PFSK-1 (cell line): ENCODE data around the gene FEM1B.

ENCODE experiments used
- FOXP2 ChIP-seq: optimal IDR thresholded peaks from 2 replicates; pipeline ENCODE3; 2011; ENCODE audit warnings: borderline replicate concordance, control low read depth, inconsistent platforms; ENCODE audit not compliant: insufficient read depth; ENCODE audit errors: extremely low read length, extremely low read depth
- POLR2AphosphoS5 ChIP-seq: IDR thresholded peaks from 2 replicates; pipeline ENCODE4 v1.6.1; 2012; ENCODE audit warnings: low read depth, mild to moderate bottlenecking, control low read depth, low read length, moderate library complexity
- REST ChIP-seq, 2 experiments: IDR thresholded peaks; 2 replicates each; pipeline versions ENCODE4 v1.6.1 to v1.8.0; 2011 to 2012; ENCODE audit warnings: low read depth in 2 of 2, low read length in 2 of 2, control low read depth in 1 of 2, inconsistent platforms in 1 of 2, mild to moderate bottlenecking in 1 of 2, moderate library complexity in 1 of 2; ENCODE audit not compliant: insufficient read depth in 1 of 2
- SIN3A ChIP-seq: IDR thresholded peaks from 2 replicates; pipeline ENCODE4 v1.6.1; 2012; ENCODE audit warnings: mild to moderate bottlenecking, low read length, moderate library complexity, borderline replicate concordance; ENCODE audit not compliant: insufficient read depth
- TAF1 ChIP-seq: IDR thresholded peaks from 2 replicates; pipeline ENCODE4 v1.6.1; 2012; ENCODE audit warnings: low read length, control low read depth, borderline replicate concordance; ENCODE audit not compliant: insufficient read depth

Gene FEM1B

GRCh38 chr15:68334661-68335124, 57.1 kb downstream of the FEM1B start:
- TF ChIP-seq POLR2AphosphoS5 (no peak), TAF1 (no peak), FOXP2 (no peak), REST (IDR thresholded peaks at IDR 0.05; ENCODE audit: insufficient read depth in 1 of 2, low read depth in 2 of 2, low read length in 2 of 2) (no peak), SIN3A (no peak)

DNA sequence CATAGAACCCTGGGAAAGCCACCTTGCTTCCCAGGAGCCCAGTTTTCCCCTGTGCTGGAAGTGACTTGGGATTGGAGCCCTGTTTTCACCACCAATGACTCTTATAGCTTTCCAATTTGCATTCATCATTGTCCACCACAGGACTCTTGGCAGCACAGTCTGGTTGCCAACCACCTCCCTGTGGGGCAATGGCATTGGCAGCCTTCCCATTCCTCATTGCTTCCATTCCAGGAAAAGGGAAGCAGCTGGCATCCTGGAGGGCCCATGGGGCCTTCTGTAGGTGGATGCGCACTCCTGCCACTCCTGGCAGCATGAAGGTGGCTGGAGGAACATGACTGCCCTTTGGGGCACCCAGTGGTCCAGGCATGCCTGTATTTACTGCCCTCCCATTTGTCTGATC, 57.7 kb downstream of the FEM1B start:
- TF ChIP-seq REST (IDR thresholded peaks at IDR 0.05; ENCODE audit: insufficient read depth in 1 of 2, low read depth in 2 of 2, low read length in 2 of 2) (no peak), TAF1 (no peak), SIN3A (no peak), FOXP2 (no peak), POLR2AphosphoS5 (no peak)

GRCh38 chr15:68335655-68336054, 58.1 kb downstream of the FEM1B start:
- TF ChIP-seq REST (IDR thresholded peaks at IDR 0.05; ENCODE audit: insufficient read depth in 1 of 2, low read depth in 2 of 2, low read length in 2 of 2): no peak
- no peak for TF ChIP-seq TAF1
- no peak for TF ChIP-seq SIN3A
- no peak for TF ChIP-seq POLR2AphosphoS5
- TF ChIP-seq FOXP2: no peak

GRCh38 chr15:68336516-68336915, 59.0 kb downstream of the FEM1B start:
- TF ChIP-seq TAF1 (no peak), SIN3A (no peak), REST (IDR thresholded peaks at IDR 0.05; ENCODE audit: insufficient read depth in 1 of 2, low read depth in 2 of 2, low read length in 2 of 2) (no peak), FOXP2 (no peak), POLR2AphosphoS5 (no peak)

DNA sequence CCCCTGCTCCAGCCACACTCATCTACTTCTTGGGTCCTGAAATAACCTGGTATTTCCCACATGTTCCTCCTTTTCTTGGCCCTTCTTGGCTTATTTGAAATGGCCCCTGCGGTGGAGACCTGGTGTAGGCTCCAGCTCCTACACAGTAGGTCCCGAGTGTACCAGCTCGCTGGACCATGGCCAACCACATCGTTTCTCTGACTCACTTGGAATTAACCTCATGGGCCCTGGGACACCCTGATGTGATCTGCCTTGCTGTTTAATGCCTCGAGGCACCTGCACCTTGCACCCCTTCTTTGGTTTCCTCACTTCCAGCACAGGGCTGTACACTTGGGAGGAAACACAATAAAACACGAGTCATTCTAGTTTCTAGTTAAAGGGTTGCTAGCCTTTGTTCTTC, 60.3 kb downstream of the FEM1B start:
- TF ChIP-seq POLR2AphosphoS5: no peak
- TF ChIP-seq TAF1: no peak
- TF ChIP-seq REST (IDR thresholded peaks at IDR 0.05; ENCODE audit: insufficient read depth in 1 of 2, low read depth in 2 of 2, low read length in 2 of 2): no peak
- TF ChIP-seq FOXP2: no peak
- no peak for TF ChIP-seq SIN3A
